NB4 (cell line): ENCODE measurements around the gene TNFRSF12A.

ENCODE experiments used
- CTCF ChIP-seq: IDR thresholded peaks from one replicate; pipeline ENCODE4 v1.5.1; 2012; ENCODE audit warnings: low read depth, low read length
- MAX ChIP-seq: IDR thresholded peaks from 2 replicates; pipeline ENCODE4 v1.6.1; 2011; ENCODE audit warnings: low read depth, low read length
- MYC ChIP-seq: IDR thresholded peaks from 2 replicates; pipeline ENCODE4 v1.6.1; 2011; ENCODE audit warnings: low read depth, low read length
- POLR2A ChIP-seq: IDR thresholded peaks from 2 replicates; pipeline ENCODE4 v1.6.1; 2011; ENCODE audit warnings: mild to moderate bottlenecking; ENCODE audit not compliant: insufficient read length; ENCODE audit errors: extremely low read depth

DNA sequence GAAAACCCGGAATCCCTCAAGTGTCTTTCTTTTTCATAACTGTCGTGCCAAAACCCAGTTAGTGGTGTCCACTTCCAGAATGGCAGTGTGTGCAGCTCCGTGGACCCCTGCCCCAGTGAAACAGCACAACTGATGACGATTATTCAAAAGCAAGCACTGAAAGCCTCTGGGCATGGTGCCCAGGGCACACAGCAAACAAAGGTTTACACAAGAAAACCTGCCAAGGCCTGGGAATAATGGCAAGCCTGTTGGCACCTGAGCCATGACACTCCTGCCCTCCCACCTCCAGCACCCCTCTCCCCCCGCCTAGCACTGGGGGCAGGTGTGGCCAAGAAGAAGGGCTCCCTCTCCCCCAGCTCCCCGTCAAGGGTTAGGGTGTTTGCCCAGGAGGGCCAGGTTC lies 42.7 kb upstream of the TNFRSF12A start:
- TF ChIP-seq POLR2A, result no peak
- no peak for TF ChIP-seq MAX
- TF ChIP-seq CTCF, result no peak
- no peak for TF ChIP-seq MYC
